ENCODE data around the gene PIGK. TPM values are rescaled to one million over a fixed set of nuclear protein-coding genes. Genes with fewer than 3 reads are reported as not detected.
A peak's percentile ranks its signal among the peaks of the same experiment; 100 is the strongest.
"Not testable (repeated sequence)": the region's sequence is repeated elsewhere in the genome, so short reads cannot be mapped to it uniquely, and the experiment has no call there.

The PIGK gene
- total and polyA plus RNA-seq, 9 donors = 20.0 to 34.5 (median 23.9) TPM

- H3K36me3 ChIP-seq (ENCODE audit: control insufficient read depth, insufficient read depth, low read length) = no peaks in the 10 kb centered on the region
- no peak overlapping the region for H3K4me3 ChIP-seq (ENCODE audit: low read length)
- WGBS (ENCODE audit: insufficient coverage) = no CpG with 5 or more reads among the region's 1 CpG
- no peaks in the 10 kb centered on the region for H3K9me3 ChIP-seq (replicated peaks; ENCODE audit: control insufficient read depth, low read depth, low read length)
- H3K4me1 ChIP-seq (ENCODE audit: control insufficient read depth, insufficient read depth, low read length) = no peaks in the 10 kb centered on the region
- DNase-seq = no peak
- H3K27me3 ChIP-seq (ENCODE audit: control insufficient read depth, insufficient read depth, low read length) = no peaks in the 10 kb centered on the region
- no peak overlapping the region for H3K27ac ChIP-seq (ENCODE audit: low read length)
Measured at GRCh38 chr1:77234943-77235342, 15.7 kb upstream of the PIGK start.

- no CpG with 5 or more reads among the region's 1 CpG for WGBS (ENCODE audit: insufficient coverage)
- Histone ChIP-seq H3K36me3 (ENCODE audit: control insufficient read depth, insufficient read depth, low read length) (no peaks in the 10 kb centered on the region), H3K4me1 (ENCODE audit: control insufficient read depth, insufficient read depth, low read length) (no peaks in the 10 kb centered on the region), H3K4me3 (ENCODE audit: low read length) (no peak overlapping the region), H3K27ac (ENCODE audit: low read length) (no peak overlapping the region), H3K27me3 (ENCODE audit: control insufficient read depth, insufficient read depth, low read length) (no peaks in the 10 kb centered on the region), H3K9me3 (replicated peaks; ENCODE audit: control insufficient read depth, low read depth, low read length) (no peaks in the 10 kb centered on the region)
- DNase-seq = no peak
Measured at GRCh38 chr1:77234096-77234495, 14.9 kb upstream of the PIGK start.

GRCh38 chr1:77232829-77233228, 13.6 kb upstream of the PIGK start:
- H3K9me3 ChIP-seq (replicated peaks; ENCODE audit: control insufficient read depth, low read depth, low read length) = no peaks in the 10 kb centered on the region
- no CpG with 5 or more reads among the region's 1 CpG for WGBS (ENCODE audit: insufficient coverage)
- H3K36me3 ChIP-seq (ENCODE audit: control insufficient read depth, insufficient read depth, low read length) = no peaks in the 10 kb centered on the region
- no peaks in the 10 kb centered on the region for H3K27me3 ChIP-seq (ENCODE audit: control insufficient read depth, insufficient read depth, low read length)
- no peaks in the 10 kb centered on the region for H3K4me1 ChIP-seq (ENCODE audit: control insufficient read depth, insufficient read depth, low read length)
- no peak for DNase-seq
- H3K4me3 ChIP-seq (ENCODE audit: low read length) = no peak overlapping the region
- no peak overlapping the region for H3K27ac ChIP-seq (ENCODE audit: low read length)

GRCh38 chr1:77230051-77230450, 10.8 kb upstream of the PIGK start:
- Histone ChIP-seq H3K9me3 (replicated peaks; ENCODE audit: control insufficient read depth, low read depth, low read length) (no peaks in the 10 kb centered on the region), H3K27ac (ENCODE audit: low read length) (no peak overlapping the region), H3K36me3 (ENCODE audit: control insufficient read depth, insufficient read depth, low read length) (no peaks in the 10 kb centered on the region), H3K4me3 (ENCODE audit: low read length) (no peak overlapping the region), H3K4me1 (ENCODE audit: control insufficient read depth, insufficient read depth, low read length) (no peaks in the 10 kb centered on the region), H3K27me3 (ENCODE audit: control insufficient read depth, insufficient read depth, low read length) (no peaks in the 10 kb centered on the region)
- DNase-seq = no peak
- WGBS (ENCODE audit: insufficient coverage) = no CpG with 5 or more reads among the region's 1 CpG

- Histone ChIP-seq H3K4me3 (ENCODE audit: low read length) (no peak overlapping the region), H3K27me3 (ENCODE audit: control insufficient read depth, insufficient read depth, low read length) (no peaks in the 10 kb centered on the region), H3K27ac (ENCODE audit: low read length) (no peak overlapping the region), H3K4me1 (ENCODE audit: control insufficient read depth, insufficient read depth, low read length) (no peaks in the 10 kb centered on the region), H3K36me3 (ENCODE audit: control insufficient read depth, insufficient read depth, low read length) (no peaks in the 10 kb centered on the region), H3K9me3 (replicated peaks; ENCODE audit: control insufficient read depth, low read depth, low read length) (no peaks in the 10 kb centered on the region)
- no peak for DNase-seq
Measured at GRCh38 chr1:77228836-77229235, 9.6 kb upstream of the PIGK start.

- H3K36me3 ChIP-seq (ENCODE audit: control insufficient read depth, insufficient read depth, low read length) = no peaks in the 10 kb centered on the region
- no peak overlapping the region for H3K4me3 ChIP-seq (ENCODE audit: low read length)
- H3K27ac ChIP-seq (ENCODE audit: low read length) = no peak overlapping the region
- H3K4me1 ChIP-seq (ENCODE audit: control insufficient read depth, insufficient read depth, low read length) = no peaks in the 10 kb centered on the region
- no peak for DNase-seq
- no peaks in the 10 kb centered on the region for H3K27me3 ChIP-seq (ENCODE audit: control insufficient read depth, insufficient read depth, low read length)
- 52% methylated on average over 2 of the region's 3 CpGs for WGBS (ENCODE audit: insufficient coverage)
- H3K9me3 ChIP-seq (replicated peaks; ENCODE audit: control insufficient read depth, low read depth, low read length) = no peaks in the 10 kb centered on the region
Measured at GRCh38 chr1:77227381-77227780, 8.2 kb upstream of the PIGK start.

GRCh38 chr1:77222496-77222895, 3.3 kb upstream of the PIGK start:
- H3K4me3 ChIP-seq (ENCODE audit: low read length) = no peak overlapping the region
- no peaks in the 10 kb centered on the region for H3K4me1 ChIP-seq (ENCODE audit: control insufficient read depth, insufficient read depth, low read length)
- no peak overlapping the region for H3K27ac ChIP-seq (ENCODE audit: low read length)
- H3K36me3 ChIP-seq (ENCODE audit: control insufficient read depth, insufficient read depth, low read length) = peaks cover 3% of the 10 kb centered on the region
- no peaks in the 10 kb centered on the region for H3K9me3 ChIP-seq (replicated peaks; ENCODE audit: control insufficient read depth, low read depth, low read length)
- no peaks in the 10 kb centered on the region for H3K27me3 ChIP-seq (ENCODE audit: control insufficient read depth, insufficient read depth, low read length)
- no peak for DNase-seq
- WGBS (ENCODE audit: insufficient coverage) = 82% methylated on average over 4 of the region's 5 CpGs

GRCh38 chr1:77220687-77221463, 1.6 kb upstream of the PIGK start:
- H3K27me3 ChIP-seq (ENCODE audit: control insufficient read depth, insufficient read depth, low read length) = no peaks in the 10 kb centered on the region
- peaks cover 3% of the 10 kb centered on the region for H3K36me3 ChIP-seq (ENCODE audit: control insufficient read depth, insufficient read depth, low read length)
- H3K27ac ChIP-seq (ENCODE audit: low read length) = no peak overlapping the region
- H3K9me3 ChIP-seq (replicated peaks; ENCODE audit: control insufficient read depth, low read depth, low read length) = no peaks in the 10 kb centered on the region
- no CpG with 5 or more reads among the region's 3 CpGs for WGBS (ENCODE audit: insufficient coverage)
- no peak overlapping the region for H3K4me3 ChIP-seq (ENCODE audit: low read length)
- H3K4me1 ChIP-seq (ENCODE audit: control insufficient read depth, insufficient read depth, low read length) = no peaks in the 10 kb centered on the region
- DNase-seq = no peak

- Histone ChIP-seq H3K4me3 (ENCODE audit: low read length) (peak overlapping the region; percentile 74), H3K9me3 (replicated peaks; ENCODE audit: control insufficient read depth, low read depth, low read length) (no peaks in the 10 kb centered on the region), H3K4me1 (ENCODE audit: control insufficient read depth, insufficient read depth, low read length) (no peaks in the 10 kb centered on the region), H3K27me3 (ENCODE audit: control insufficient read depth, insufficient read depth, low read length) (no peaks in the 10 kb centered on the region), H3K27ac (ENCODE audit: low read length) (peak overlapping the region; percentile 94), H3K36me3 (ENCODE audit: control insufficient read depth, insufficient read depth, low read length) (peaks cover 3% of the 10 kb centered on the region)
- peak; percentile 3 for DNase-seq
- 5% methylated on average over 9 of the region's 12 CpGs for WGBS (ENCODE audit: insufficient coverage)
Measured at GRCh38 chr1:77218477-77219165, 609 bp downstream of the PIGK start.

GRCh38 chr1:77204043-77204442, 15.2 kb downstream of the PIGK start:
- not testable (repeated sequence) for H3K9me3 ChIP-seq (replicated peaks; ENCODE audit: control insufficient read depth, low read depth, low read length); H3K27me3 ChIP-seq (ENCODE audit: control insufficient read depth, insufficient read depth, low read length); H3K36me3 ChIP-seq (ENCODE audit: control insufficient read depth, insufficient read depth, low read length); H3K4me3 ChIP-seq (ENCODE audit: low read length); DNase-seq; H3K27ac ChIP-seq (ENCODE audit: low read length); H3K4me1 ChIP-seq (ENCODE audit: control insufficient read depth, insufficient read depth, low read length)
- WGBS (ENCODE audit: insufficient coverage) = 100% methylated on average over 3 of the region's 3 CpGs
